HG03342 (cell line): ENCODE results near the gene PRKAG2.
"Not testable (repeated sequence)": the region's sequence is repeated elsewhere in the genome, so short reads cannot be mapped to it uniquely, and the experiment has no call there.

Source experiments
- ATAC-seq: cut with Tn5 transposase; IDR thresholded peaks from one replicate; pipeline ENCODE4 v1.9.1; 2021; ENCODE audit warnings: mild to moderate bottlenecking, moderate library complexity; ENCODE audit not compliant: unreplicated experiment

PRKAG2 gene

GRCh38 chr7:151852486-151853396 is 24.2 kb downstream of the PRKAG2 start:
- ATAC-seq = no peak

- no peak for ATAC-seq
These were observed 25.1 kb downstream of the PRKAG2 start for GRCh38 chr7:151851782-151852181.

GRCh38 chr7:151851145-151851751 is 25.7 kb downstream of the PRKAG2 start:
- ATAC-seq = peak; percentile 63

GRCh38 chr7:151850491-151851124 is 26.3 kb downstream of the PRKAG2 start:
- no peak for ATAC-seq

- no peak for ATAC-seq
These were observed 27.0 kb downstream of the PRKAG2 start for GRCh38 chr7:151849879-151850260.

GRCh38 chr7:151849008-151849878 is 27.7 kb downstream of the PRKAG2 start:
- ATAC-seq = no peak

- ATAC-seq = no peak
These were observed 29.2 kb downstream of the PRKAG2 start for GRCh38 chr7:151847681-151848081.

- no peak for ATAC-seq
These were observed 29.8 kb downstream of the PRKAG2 start for GRCh38 chr7:151847136-151847535.

- ATAC-seq = no peak
These were observed 31.3 kb downstream of the PRKAG2 start for GRCh38 chr7:151845412-151846205.

- no peak for ATAC-seq
These were observed 32.1 kb downstream of the PRKAG2 start for GRCh38 chr7:151844825-151845200.

- no peak for ATAC-seq
These were observed 32.7 kb downstream of the PRKAG2 start for GRCh38 chr7:151844071-151844824.

GRCh38 chr7:151843181-151843580 is 33.7 kb downstream of the PRKAG2 start:
- no peak for ATAC-seq

GRCh38 chr7:151841395-151842051 is 35.4 kb downstream of the PRKAG2 start:
- ATAC-seq = not testable (repeated sequence)

- no peak for ATAC-seq
These were observed 36.6 kb downstream of the PRKAG2 start for GRCh38 chr7:151840088-151840910.

- ATAC-seq = no peak
These were observed 37.4 kb downstream of the PRKAG2 start for GRCh38 chr7:151839451-151839921.

- no peak for ATAC-seq
These were observed 38.0 kb downstream of the PRKAG2 start for GRCh38 chr7:151838861-151839381.

GRCh38 chr7:151838072-151838471 is 38.8 kb downstream of the PRKAG2 start:
- ATAC-seq = no peak
